Measurements from ENCODE around the gene KCNT2.

KCNT2 gene

GRCh38 chr1:196180847-196181593, 427.2 kb downstream of the KCNT2 start:
- DNase-seq (ENCODE audit: low spot score) = no peak

- DNase-seq (ENCODE audit: low spot score) = no peak
Observed at GRCh38 chr1:196178083-196178635, 430.1 kb downstream of the KCNT2 start.

Data from HuH-7 (cell line).